Duodenal mucosa (tissue), 2 donors: ENCODE results near the gene FRMD4B.

Source experiments
- H3K27ac ChIP-seq: one replicate; pipeline ENCODE4 v1.7.0; 2013; ENCODE audit warnings: low read depth, low read length
- H3K27me3 ChIP-seq, 2 donors: one replicate each; pipeline ENCODE4 v1.7.0; 2013; ENCODE audit warnings: low read length in 2 of 2, control low read depth in 1 of 2; ENCODE audit not compliant: insufficient read depth in 2 of 2, control insufficient read depth in 1 of 2
- H3K36me3 ChIP-seq, 2 donors: one replicate each; pipeline ENCODE4 v1.7.0; 2013; ENCODE audit warnings: low read length in 2 of 2, control low read depth in 1 of 2; ENCODE audit not compliant: insufficient read depth in 2 of 2, control insufficient read depth in 1 of 2
- H3K4me1 ChIP-seq, 2 donors: one replicate each; pipeline ENCODE4 v1.7.0; 2013; ENCODE audit warnings: low read length in 2 of 2, control low read depth in 1 of 2; ENCODE audit not compliant: insufficient read depth in 2 of 2, control insufficient read depth in 1 of 2
- H3K4me3 ChIP-seq, 2 donors: one replicate each; pipeline ENCODE4 v1.7.0; 2013; ENCODE audit warnings: low read length in 2 of 2, low read depth in 1 of 2
- H3K9ac ChIP-seq, 2 donors: one replicate each; pipeline ENCODE4 v1.7.0; 2013; ENCODE audit warnings: low read length in 2 of 2, low read depth in 1 of 2
- H3K9me3 ChIP-seq, 2 donors: one replicate each; pipeline ENCODE4 v1.7.0; 2013; ENCODE audit warnings: low read length in 2 of 2, control low read depth in 1 of 2; ENCODE audit not compliant: control insufficient read depth in 1 of 2

Gene FRMD4B

GRCh38 chr3:69386556-69387385, 883 bp upstream of the FRMD4B start:
- Histone ChIP-seq H3K36me3 (no peaks in the 10 kb centered on the region), H3K27ac (no peak overlapping the region), H3K9me3 (no peaks in the 10 kb centered on the region), H3K27me3 (peaks cover 23 to 39% of the 10 kb centered on the region in 2 donors), H3K9ac (no peak overlapping the region), H3K4me1 (peaks cover 8 to 11% of the 10 kb centered on the region in 2 donors), H3K4me3 (peak overlapping the region; percentile 63 to 69)

DNA sequence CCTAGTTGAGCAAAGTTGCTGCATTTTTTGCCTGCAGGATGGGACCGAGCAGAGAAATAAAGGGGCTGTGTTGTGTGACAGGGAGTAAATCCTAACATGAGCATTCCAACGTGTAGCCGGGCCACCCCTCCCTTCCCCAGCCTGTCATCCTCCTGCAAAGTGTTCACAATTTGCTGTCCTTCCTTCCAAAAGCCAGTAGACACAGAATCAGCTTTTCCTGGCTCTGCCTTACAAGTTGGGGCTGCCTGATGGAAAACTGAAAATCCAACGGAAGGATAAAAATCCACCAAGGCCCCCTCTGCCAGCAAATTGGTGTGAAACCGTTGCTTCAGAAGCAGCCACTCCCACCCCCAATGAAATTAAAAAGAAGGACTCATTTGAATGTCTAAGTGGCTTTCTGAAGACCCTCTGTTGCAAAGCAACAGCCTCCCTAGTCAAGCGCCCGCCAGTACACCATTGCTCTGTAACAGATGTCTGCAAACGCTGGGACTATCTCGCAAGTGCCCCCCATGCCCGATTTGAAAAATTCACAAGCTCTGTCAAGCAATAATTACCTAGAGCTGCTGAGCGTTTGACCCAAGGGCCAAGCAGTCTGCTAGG, 665 bp downstream of the FRMD4B start:
- Histone ChIP-seq H3K36me3 (no peaks in the 10 kb centered on the region), H3K9ac (peak overlapping the region in 1 of 2 donors; percentile 43), H3K27ac (no peak overlapping the region), H3K4me1 (peaks cover 8 to 11% of the 10 kb centered on the region in 2 donors), H3K4me3 (peak overlapping the region; percentile 63 to 69), H3K9me3 (no peaks in the 10 kb centered on the region), H3K27me3 (peaks cover 23 to 39% of the 10 kb centered on the region in 2 donors)

DNA sequence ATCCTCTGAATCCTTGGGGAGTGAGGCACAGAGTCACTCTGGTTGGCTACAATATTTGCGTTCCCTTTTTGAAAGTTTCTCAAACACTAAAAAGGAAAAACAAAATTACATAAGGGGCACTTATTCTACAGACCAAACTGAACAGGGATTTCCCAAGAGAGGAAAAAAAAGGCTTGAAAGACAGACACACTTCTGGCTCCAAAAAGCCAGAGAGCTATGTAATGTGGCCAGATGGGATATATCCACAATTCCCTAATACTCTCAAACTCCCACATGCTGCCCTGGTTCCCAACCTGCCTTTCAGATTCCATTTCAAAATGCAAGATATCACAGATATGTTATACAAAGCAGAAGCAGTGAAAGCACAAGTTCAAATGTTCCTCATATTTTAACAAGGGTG, 1.6 kb downstream of the FRMD4B start:
- Histone ChIP-seq H3K36me3 (no peaks in the 10 kb centered on the region), H3K27ac (no peak overlapping the region), H3K27me3 (peaks cover 23 to 39% of the 10 kb centered on the region in 2 donors), H3K9me3 (no peaks in the 10 kb centered on the region), H3K9ac (no peak overlapping the region), H3K4me1 (peaks cover 8 to 11% of the 10 kb centered on the region in 2 donors), H3K4me3 (no peak overlapping the region)

- no peaks in the 10 kb centered on the region for H3K36me3 ChIP-seq
- H3K9ac ChIP-seq, result no peak overlapping the region
- H3K4me3 ChIP-seq, result no peak overlapping the region
- H3K27ac ChIP-seq, result no peak overlapping the region
- H3K27me3 ChIP-seq, result peaks cover 4 to 7% of the 10 kb centered on the region in 2 donors
- H3K9me3 ChIP-seq, result no peaks in the 10 kb centered on the region
- H3K4me1 ChIP-seq, result no peaks in the 10 kb centered on the region
These were observed 6.2 kb downstream of the FRMD4B start for GRCh38 chr3:69379661-69380060.

DNA sequence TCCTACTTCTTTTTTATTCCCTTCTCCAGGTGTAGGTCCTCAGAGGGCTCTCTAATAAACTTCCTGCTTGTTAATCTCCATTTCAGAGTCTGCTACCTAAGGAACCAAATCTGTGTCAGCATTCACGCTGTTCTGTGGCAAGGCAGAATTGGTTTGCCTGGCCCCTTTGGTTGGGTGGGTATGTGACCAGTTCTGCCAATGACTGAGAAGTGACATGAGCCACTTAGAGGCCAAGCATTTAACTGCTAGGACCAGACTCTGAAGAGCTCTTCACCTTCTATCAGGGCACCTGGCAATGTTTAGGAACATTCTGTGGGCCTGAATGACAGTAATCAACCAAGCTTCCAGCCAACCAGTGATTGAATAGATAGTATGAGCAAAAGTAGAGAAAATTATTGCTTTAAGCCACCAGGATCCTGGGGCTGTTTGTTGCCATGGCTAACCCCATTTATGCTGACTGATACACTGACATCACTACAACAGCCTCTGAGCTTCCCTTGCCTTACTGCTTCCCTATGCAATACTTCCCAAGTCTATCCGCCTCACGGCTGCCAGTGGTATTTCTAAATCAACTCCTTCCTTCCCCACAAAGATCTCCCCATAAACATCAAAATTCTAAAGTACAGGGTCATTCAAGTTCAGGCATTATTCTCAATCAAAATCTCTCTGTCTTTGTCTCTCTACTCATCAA, 7.6 kb downstream of the FRMD4B start:
- no peaks in the 10 kb centered on the region for H3K36me3 ChIP-seq
- no peaks in the 10 kb centered on the region for H3K27me3 ChIP-seq
- H3K9me3 ChIP-seq, result no peaks in the 10 kb centered on the region
- H3K27ac ChIP-seq, result no peak overlapping the region
- H3K4me3 ChIP-seq, result no peak overlapping the region
- H3K4me1 ChIP-seq, result no peaks in the 10 kb centered on the region
- no peak overlapping the region for H3K9ac ChIP-seq

- Histone ChIP-seq H3K27me3 (no peaks in the 10 kb centered on the region), H3K4me1 (no peaks in the 10 kb centered on the region), H3K4me3 (no peak overlapping the region), H3K9ac (no peak overlapping the region), H3K9me3 (no peaks in the 10 kb centered on the region), H3K36me3 (no peaks in the 10 kb centered on the region), H3K27ac (no peak overlapping the region)
These were observed 8.6 kb downstream of the FRMD4B start for GRCh38 chr3:69377262-69377661.

DNA sequence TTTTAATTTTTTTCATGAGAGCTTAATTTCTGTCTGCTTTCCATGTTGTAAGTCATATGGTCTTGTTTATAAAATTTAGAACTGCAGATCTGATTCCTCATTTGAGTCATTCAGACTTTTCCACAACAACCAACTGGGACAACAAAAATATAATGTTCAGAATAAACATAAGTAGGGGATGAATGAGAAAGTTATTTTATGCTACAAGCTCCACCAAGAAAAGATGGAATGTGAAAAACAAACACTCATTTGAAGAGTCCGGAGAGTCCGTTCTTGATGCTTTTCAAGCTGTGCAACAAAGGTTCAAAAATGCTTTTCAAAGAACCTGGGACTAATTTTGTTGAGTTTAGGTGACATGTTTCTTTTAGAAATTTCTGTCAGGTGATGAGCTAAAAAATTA, 9.2 kb downstream of the FRMD4B start:
- Histone ChIP-seq H3K4me1 (no peaks in the 10 kb centered on the region), H3K9ac (no peak overlapping the region), H3K9me3 (no peaks in the 10 kb centered on the region), H3K4me3 (no peak overlapping the region), H3K27me3 (no peaks in the 10 kb centered on the region), H3K27ac (no peak overlapping the region), H3K36me3 (no peaks in the 10 kb centered on the region)

- H3K9me3 ChIP-seq, result no peaks in the 10 kb centered on the region
- H3K4me3 ChIP-seq, result no peak overlapping the region
- H3K4me1 ChIP-seq, result peaks cover 11 to 18% of the 10 kb centered on the region in 2 donors
- no peak overlapping the region for H3K9ac ChIP-seq
- no peak overlapping the region for H3K27ac ChIP-seq
- no peaks in the 10 kb centered on the region for H3K36me3 ChIP-seq
- H3K27me3 ChIP-seq, result no peaks in the 10 kb centered on the region
These were observed 14.1 kb downstream of the FRMD4B start for GRCh38 chr3:69371816-69372215.

GRCh38 chr3:69370901-69371301, 15.0 kb downstream of the FRMD4B start:
- H3K9me3 ChIP-seq, result no peaks in the 10 kb centered on the region
- H3K36me3 ChIP-seq, result no peaks in the 10 kb centered on the region
- no peak overlapping the region for H3K4me3 ChIP-seq
- H3K4me1 ChIP-seq, result peaks cover 11 to 18% of the 10 kb centered on the region in 2 donors
- no peak overlapping the region for H3K9ac ChIP-seq
- H3K27me3 ChIP-seq, result no peaks in the 10 kb centered on the region
- H3K27ac ChIP-seq, result no peak overlapping the region
